SK-N-MC (cell line): ENCODE results near the gene SLC22A4.

Experiments used
- DNase-seq: peaks from one replicate; pipeline ENCODE4 v3.0.0-alpha.2; 2011; ENCODE audit warnings: low read depth, low spot score
- H3K27ac ChIP-seq: fragments of 200-600 bp; sonication (generic); 2 replicates; pipeline ENCODE4 v1.5.1; 2016; ENCODE audit warnings: mixed run types
- H3K36me3 ChIP-seq: fragments of 200-600 bp; sonication (generic); 2 replicates; pipeline ENCODE4 v1.6.1; 2017; ENCODE audit warnings: antibody characterized with exemption, low read length, mixed read lengths; ENCODE audit not compliant: insufficient read depth
- H3K4me3 ChIP-seq: fragments of 200-600 bp; sonication (generic); 2 replicates; pipeline ENCODE4 v1.5.1; 2016
- H3K9ac ChIP-seq: fragments of 200-600 bp; sonication (generic); 2 replicates; pipeline ENCODE4 v1.8.0; 2017; ENCODE audit warnings: mixed run types, mixed read lengths; ENCODE audit not compliant: insufficient read length
- H3K9me3 ChIP-seq: fragments of 200-600 bp; sonication (generic); 2 replicates; pipeline ENCODE4 v1.6.1; 2017; ENCODE audit warnings: low read depth, mild to moderate bottlenecking, antibody characterized with exemption, low read length, moderate library complexity, mixed read lengths
- EZH2 ChIP-seq: fragments of 200-600 bp; sonication (generic); IDR thresholded peaks from one replicate; pipeline ENCODE4 v1.6.1; 2017; ENCODE audit warnings: antibody characterized with exemption
- FOXP2 ChIP-seq: optimal IDR thresholded peaks from 2 replicates; pipeline ENCODE3; 2011; ENCODE audit warnings: mild to moderate bottlenecking, moderate library complexity; ENCODE audit not compliant: insufficient read depth; ENCODE audit errors: extremely low read length, control extremely low read depth
- POLR2AphosphoS5 ChIP-seq: IDR thresholded peaks from 2 replicates; pipeline ENCODE4 v1.6.1; 2012; ENCODE audit warnings: mild to moderate bottlenecking, low read depth, low read length, borderline replicate concordance

SLC22A4 gene

GRCh38 chr5:132335402-132335801, 41.2 kb downstream of the SLC22A4 start:
- DNase-seq: no peak
- no peak for TF ChIP-seq EZH2
- TF ChIP-seq FOXP2: no peak
- no peak for TF ChIP-seq POLR2AphosphoS5
- H3K27ac ChIP-seq: no peak overlapping the region
- no peaks in the 10 kb centered on the region for H3K36me3 ChIP-seq
- no peak overlapping the region for H3K4me3 ChIP-seq
- no peak overlapping the region for H3K9ac ChIP-seq
- no peaks in the 10 kb centered on the region for H3K9me3 ChIP-seq

- Histone ChIP-seq H3K27ac (no peak overlapping the region), H3K36me3 (no peaks in the 10 kb centered on the region), H3K9me3 (no peaks in the 10 kb centered on the region), H3K9ac (no peak overlapping the region), H3K4me3 (no peak overlapping the region)
- TF ChIP-seq EZH2 (no peak), POLR2AphosphoS5 (no peak), FOXP2 (no peak)
- DNase-seq: no peak
Observed at GRCh38 chr5:132339502-132339901, 45.3 kb downstream of the SLC22A4 start.

DNA sequence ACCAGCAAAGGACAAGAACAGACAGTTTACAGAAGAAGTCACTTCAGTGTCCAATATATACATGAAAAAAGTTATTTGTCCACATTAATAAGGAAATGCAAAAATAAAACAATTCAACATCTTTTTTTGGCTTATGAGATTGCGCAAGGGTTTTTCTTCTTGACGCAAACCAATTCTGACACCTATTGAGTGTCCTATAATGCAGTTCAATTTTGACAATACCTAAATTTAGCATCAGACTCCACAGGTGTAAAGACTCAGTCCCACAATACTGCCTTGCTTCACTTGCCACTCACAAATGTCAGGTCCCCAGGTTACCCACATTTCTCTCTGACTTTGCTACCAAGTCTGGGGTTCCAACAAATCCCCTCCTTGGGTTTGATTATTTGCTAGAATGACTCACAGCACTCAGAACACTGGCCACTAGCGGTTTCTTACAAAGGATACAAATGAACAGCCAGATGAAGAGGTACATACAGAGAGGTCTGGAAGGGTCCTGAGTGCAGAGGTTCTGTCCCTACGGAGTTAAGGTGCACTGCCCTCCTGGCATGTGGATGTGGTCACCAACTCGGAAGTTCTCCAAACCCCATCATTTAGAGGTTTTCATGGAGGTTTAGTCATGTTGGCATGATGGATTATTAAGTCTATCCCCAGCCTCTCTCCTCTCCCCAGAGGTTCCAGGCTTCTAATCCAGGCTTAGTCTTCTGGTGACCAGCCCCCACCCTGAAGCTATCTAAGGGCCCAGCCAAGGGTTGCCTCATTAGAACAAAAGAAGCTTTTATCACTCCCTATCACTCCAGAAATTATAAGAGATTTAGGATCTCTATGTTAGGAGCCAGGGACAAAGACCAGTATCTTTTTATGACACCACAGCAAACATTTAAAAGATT, 48.3 kb downstream of the SLC22A4 start:
- H3K4me3 ChIP-seq: no peak overlapping the region
- DNase-seq: no peak
- no peak overlapping the region for H3K9ac ChIP-seq
- no peak overlapping the region for H3K27ac ChIP-seq
- no peak for TF ChIP-seq POLR2AphosphoS5
- TF ChIP-seq FOXP2: no peak
- no peak for TF ChIP-seq EZH2
- H3K36me3 ChIP-seq: no peaks in the 10 kb centered on the region
- no peaks in the 10 kb centered on the region for H3K9me3 ChIP-seq

- no peak overlapping the region for H3K27ac ChIP-seq
- no peak overlapping the region for H3K4me3 ChIP-seq
- H3K36me3 ChIP-seq: no peaks in the 10 kb centered on the region
- no peak overlapping the region for H3K9ac ChIP-seq
- no peaks in the 10 kb centered on the region for H3K9me3 ChIP-seq
- no peak for TF ChIP-seq FOXP2
- no peak for TF ChIP-seq POLR2AphosphoS5
- no peak for TF ChIP-seq EZH2
- no peak for DNase-seq
Observed at GRCh38 chr5:132344775-132345514, 50.8 kb downstream of the SLC22A4 start.

DNA sequence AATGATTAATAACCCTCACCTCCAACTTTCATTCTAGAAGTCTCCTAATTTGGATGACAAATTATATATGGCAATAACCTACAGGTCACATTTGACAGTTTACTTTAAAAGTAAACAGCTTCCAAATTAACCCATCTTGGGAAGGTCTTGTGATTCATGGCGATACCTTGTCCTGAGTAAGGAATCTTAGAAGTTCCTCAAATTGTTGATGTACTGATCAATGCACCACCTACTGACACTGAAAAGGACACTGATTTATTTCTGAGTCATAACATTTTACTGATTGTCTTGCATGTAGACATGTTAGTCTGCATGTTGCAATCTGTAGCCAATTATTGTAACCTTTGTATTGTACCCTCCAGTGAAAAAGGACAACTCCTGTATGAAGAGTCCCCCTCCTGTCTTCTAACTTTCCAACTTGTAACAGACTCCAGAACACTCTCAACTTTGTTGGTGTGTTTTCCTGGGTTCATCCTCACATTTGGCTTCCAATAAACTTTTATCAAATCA, 59.3 kb downstream of the SLC22A4 start:
- H3K4me3 ChIP-seq: no peak overlapping the region
- DNase-seq: no peak
- TF ChIP-seq POLR2AphosphoS5 (no peak), FOXP2 (no peak), EZH2 (no peak)
- H3K36me3 ChIP-seq: no peaks in the 10 kb centered on the region
- H3K9me3 ChIP-seq: no peaks in the 10 kb centered on the region
- H3K9ac ChIP-seq: no peak overlapping the region
- H3K27ac ChIP-seq: no peak overlapping the region

DNA sequence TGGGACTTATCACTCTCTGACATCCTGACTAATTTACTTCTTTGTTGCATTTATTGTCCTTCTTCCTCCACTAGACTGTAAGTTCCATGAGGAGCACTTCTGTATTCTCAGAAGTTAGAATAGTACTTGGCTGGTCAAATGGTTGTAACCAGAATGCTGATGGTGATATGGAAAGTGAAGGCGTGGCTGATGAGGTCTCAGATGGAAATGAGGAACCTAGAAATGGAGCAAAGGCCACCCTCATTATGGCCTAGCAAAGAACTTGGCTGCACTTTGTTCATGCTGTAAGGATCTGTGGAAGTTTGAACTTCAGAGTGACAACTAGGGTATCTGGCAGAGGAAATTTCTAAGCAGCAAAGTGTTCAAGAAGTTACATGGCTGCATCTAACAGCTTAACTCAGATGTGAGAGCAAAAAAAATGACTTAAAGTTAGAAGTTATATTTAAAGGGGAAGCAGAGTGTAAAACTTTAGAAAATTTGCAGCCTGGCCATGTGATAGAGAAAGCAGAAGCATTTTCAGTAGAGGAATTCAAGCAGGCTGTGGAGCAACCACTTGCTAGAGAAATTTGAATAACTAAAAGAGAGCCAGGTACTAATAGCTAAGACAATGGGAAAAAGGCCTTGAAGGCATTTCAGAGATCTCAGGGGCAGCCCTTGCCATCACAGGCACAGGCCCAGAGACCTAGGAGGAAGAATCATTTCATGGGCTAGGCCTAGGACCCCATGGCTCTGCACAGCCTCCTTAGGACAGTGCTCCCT, 60.4 kb downstream of the SLC22A4 start:
- no peak overlapping the region for H3K9ac ChIP-seq
- DNase-seq: no peak
- no peaks in the 10 kb centered on the region for H3K36me3 ChIP-seq
- H3K9me3 ChIP-seq: no peaks in the 10 kb centered on the region
- H3K27ac ChIP-seq: no peak overlapping the region
- no peak overlapping the region for H3K4me3 ChIP-seq
- TF ChIP-seq FOXP2 (no peak), EZH2 (no peak), POLR2AphosphoS5 (no peak)

- Histone ChIP-seq H3K27ac (no peak overlapping the region), H3K9ac (no peak overlapping the region), H3K36me3 (no peaks in the 10 kb centered on the region), H3K4me3 (no peak overlapping the region), H3K9me3 (no peaks in the 10 kb centered on the region)
- TF ChIP-seq FOXP2 (no peak), POLR2AphosphoS5 (no peak), EZH2 (no peak)
- no peak for DNase-seq
Observed at GRCh38 chr5:132355140-132355765, 61.1 kb downstream of the SLC22A4 start.
